NCI-H748 treated with DMSO at 0.1 percent for 48 hours (cell line): ENCODE results near the gene IL16.
A peak's percentile ranks its signal among the peaks of the same experiment; 100 is the strongest.
"Not testable (repeated sequence)": the region's sequence is repeated elsewhere in the genome, so short reads cannot be mapped to it uniquely, and the experiment has no call there.

ENCODE experiments used
- DNase-seq: peaks from one replicate; lab custom pipeline; 2025; lab: John Stamatoyannopoulos, UW

Gene IL16

DNA sequence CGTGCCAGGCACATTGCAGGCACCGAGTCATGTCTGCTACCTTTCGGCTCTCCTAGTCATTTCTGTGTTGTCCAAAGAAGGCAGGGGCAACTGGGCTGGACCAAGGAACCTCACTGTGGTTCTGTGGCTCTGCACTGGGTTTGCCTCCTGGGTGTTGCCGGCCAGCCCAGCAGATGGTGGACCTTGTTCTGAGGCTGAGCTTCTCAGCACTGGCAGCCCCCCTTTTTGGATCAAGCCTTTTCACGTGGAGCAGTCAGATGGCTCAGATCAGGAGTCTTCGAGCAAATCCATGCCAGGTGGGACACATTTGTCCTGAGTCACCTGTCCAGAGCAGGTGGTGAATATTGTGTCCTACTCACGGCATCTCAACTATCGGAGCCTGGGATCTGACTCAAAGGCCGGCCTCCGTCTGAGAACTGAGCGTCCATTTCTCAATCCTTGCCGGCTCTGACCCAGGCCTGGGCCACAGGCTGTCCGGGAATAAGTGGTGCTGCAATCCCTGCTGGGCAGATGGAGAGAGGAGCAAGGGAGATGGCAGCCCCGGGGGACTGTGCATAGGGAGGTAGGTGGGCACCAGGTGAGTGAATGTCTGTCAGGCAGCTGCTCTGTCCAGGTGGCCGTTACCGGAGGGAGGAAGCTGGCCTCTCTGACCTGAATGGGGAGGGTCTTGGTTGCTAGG lies at the start of gene IL16:
Gene IL16, plus strand, starts transcription at position 304 of the 679 bp plus-strand sequence. CDS start 28,521 bp downstream, outside the sequence.
- DNase-seq: no peak

DNA sequence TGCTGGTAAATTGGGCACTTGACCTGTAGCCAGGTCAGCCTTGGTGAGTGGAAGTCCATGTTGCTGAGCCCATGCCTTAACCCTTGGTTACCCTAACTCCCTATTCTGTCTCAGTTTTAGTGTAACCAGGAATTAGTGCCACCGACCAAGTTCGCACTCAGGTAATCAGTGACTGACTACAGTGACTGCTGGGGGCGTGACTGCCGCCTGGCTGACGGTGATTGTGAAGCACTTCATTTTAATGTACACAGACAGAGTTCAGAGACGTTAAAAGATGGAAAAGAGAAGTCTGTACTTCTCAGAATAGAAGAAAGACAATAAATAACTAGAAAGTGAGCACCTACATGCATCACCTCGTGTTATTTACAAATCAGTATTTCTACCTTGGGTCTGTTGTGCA lies 45.3 kb upstream of the IL16 start:
- DNase-seq: no peak

DNA sequence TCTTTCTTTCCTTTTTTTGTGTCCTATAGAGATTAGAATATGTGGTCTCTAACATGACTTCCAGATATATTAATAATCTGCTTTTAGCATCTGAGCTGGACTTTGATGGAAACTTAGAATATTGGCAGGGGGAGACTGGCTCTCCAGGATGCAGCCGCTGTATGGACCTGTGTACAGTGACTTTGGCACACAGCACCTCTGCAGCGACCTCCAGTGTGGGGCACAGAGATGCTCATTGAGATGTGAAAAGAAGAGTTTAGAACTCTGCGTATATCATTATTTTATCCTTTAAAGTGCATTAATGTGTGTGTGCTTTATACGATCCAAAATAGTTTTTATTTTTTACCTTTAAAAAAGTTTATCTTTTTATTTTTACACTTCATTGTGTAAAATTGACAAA lies 44.3 kb upstream of the IL16 start:
- no peak for DNase-seq

DNA sequence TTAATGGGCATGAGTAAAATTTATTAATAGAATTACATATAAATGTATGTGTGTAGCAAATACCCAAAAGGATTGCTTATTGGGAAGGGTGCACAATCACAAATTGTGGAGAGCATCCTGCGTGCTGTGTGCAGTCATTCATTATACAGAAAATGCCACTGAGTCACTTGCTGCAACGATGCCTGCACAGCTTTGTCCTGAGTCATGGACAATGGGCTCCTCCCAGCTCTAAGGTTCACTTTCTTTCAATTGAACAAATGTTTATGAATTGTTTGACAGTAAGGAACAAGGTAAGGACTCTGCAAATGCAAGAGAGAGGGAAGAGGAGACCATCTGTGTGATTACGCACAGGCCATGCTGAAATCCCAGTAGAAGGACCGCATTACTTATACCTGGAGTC lies 43.9 kb upstream of the IL16 start:
- DNase-seq: no peak

DNA sequence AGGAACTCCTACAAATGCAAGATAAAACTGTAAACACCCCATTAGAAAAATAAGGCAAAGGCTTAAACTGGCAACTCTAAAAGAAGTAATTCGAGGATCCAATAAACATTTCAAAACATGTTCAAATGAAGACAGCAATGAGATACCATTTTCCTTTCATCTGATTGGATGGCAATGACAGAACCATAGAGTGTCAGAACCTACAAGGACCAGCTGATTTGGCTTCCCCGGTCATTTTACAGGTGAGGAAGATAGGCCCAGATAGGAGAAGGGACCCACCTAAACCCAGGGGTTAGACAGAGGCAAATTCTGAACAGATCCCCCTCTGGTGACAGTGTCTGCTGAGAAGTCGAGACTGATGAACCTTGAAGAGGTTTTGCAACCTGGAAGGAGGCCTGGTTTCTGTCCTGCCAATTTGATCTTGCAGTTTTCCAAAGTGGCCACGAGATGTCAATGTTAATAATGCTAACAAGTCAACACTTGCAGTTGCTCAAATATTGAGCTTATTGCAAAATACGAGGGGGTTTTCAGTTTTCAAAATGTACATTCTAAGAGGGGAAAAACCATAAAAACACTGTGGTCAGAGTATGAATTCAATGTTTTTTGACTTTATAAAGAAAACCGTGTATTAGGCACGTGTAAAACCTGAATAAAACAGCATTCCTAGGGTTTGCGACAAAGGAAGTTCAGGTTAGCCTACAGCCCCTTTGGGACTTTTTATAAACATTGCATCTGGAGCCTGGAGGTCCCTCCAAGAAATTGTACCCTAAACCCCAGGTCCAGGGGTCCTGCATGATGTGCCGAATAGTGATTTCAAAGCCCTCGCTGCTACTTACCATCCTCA lies 41.1 kb upstream of the IL16 start:
- no peak for DNase-seq

DNA sequence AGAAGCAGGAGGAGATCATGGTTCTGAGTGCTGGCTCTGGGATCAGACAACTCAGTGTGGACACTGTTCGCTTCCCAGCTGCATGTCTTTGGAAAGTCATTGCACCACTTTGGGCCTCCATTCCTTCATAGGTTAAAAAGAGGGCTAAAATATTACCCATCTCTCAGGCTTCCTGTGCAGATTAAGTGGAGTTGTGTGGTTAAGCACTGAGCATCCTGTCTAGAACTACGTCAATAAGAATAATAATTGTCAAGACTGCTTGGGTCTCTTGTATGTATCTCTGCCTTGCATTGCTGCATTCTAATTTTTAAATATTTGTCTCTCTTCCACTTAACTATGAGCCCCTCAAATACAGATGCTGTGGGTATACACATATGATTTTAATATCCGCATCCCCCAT lies 40.4 kb upstream of the IL16 start:
- no peak for DNase-seq

DNA sequence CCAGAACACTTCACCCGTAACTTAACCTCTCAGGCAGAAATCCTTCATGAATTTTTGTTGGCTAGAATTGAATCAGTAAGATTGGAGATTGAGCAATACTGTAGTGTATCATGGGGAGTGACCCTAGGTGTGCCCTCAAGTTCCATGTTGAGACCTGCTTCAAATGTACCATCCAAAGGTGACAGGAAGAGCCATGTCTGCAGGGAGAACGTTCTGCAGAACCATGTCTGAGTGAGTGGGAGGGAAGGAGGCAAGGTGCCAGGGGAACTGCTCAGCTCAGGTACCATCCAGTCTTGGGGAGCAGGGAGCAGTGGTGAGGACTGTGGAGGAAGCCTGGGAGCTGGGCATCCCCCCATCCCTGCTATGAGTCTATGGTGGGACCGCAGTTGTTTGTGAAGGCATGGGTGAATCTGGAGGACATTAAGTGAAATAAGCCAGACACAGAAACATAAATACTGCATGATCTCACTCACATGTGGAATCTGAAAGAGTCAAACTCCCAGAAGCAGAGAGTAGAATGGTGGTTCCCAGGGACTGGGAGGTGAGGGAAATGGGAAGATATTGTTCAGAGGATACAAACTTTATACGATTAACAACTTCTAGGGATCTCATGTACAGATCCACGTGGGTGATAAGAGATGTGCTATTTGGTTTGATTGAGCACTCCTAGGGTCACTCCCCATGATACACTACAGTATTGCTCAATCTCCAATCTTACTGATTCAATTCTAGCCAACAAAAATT lies 39.3 kb upstream of the IL16 start:
- no peak for DNase-seq

DNA sequence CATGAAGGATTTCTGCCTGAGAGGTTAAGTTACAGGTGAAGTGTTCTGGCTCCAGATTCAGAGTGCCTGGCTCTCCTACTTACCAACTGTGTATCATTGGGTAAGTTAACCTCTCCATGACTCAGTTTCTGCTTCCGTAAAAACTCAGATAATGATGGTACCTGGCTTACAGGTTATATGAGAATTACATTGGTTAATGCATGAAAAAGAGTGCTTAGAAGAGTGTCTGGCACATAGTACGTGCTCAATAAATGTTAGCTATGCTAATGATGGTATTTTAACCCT lies 38.8 kb upstream of the IL16 start:
- no peak for DNase-seq

DNA sequence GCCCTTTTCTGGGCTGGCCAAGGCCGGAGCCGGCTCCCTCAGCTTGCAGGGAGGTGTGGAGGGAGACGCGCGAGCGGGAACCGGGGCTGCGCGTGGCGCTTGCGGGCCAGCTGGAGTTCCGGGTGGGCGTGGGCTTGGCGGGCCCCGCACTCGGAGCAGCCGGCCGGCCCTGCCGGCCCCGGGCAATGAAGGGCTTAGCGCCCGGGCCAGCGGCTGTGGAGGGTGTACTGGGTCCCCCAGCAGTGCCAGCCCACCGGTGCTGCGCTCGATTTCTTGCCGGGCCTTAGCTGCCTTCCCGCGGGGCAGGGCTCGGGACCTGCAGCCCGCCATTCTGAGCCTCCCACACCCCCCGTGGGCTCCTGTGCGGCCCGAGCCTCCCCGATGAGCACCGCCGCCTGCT lies 38.1 kb upstream of the IL16 start:
- not testable (repeated sequence) for DNase-seq

DNA sequence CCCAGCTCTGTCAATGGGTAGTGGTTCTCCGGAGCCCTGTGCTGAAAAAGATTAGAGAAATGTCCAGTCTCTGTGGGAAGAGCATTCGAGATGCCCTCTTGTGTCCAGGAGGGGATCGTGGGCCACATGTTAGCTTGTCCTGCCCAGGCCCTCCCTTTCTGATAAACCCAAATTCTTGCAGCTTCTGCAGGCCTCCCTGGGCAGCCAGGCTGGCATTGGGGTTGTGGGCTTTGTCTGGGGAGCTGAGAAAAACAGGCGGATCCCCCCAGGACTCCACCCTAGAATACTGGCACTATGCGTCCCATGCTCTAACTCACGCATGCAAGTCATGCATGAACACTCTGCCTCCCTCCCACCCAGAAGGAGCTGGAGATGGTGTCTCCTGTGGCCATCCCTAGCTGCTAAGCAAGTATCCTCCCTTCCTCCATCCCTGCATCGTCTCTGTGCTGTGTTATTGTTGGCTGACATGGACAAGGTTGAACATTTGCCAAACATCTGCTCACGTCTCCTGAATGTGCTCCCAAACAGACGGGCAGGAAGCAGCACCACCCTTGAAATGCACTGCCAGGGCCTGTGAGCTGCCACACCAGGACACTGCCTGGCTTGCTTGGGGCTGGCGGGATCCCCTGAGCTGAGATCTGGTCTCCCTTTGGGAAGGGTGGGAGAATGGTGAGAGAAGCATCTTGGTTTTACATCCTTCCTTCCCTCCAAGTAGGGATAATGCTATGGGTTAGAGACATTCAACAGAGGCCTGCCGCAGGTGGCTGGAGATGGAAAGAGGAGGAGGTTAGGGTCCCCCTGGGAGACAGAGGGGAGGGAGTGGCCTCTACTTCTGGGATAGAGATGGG lies 36.1 kb upstream of the IL16 start:
- DNase-seq: no peak

DNA sequence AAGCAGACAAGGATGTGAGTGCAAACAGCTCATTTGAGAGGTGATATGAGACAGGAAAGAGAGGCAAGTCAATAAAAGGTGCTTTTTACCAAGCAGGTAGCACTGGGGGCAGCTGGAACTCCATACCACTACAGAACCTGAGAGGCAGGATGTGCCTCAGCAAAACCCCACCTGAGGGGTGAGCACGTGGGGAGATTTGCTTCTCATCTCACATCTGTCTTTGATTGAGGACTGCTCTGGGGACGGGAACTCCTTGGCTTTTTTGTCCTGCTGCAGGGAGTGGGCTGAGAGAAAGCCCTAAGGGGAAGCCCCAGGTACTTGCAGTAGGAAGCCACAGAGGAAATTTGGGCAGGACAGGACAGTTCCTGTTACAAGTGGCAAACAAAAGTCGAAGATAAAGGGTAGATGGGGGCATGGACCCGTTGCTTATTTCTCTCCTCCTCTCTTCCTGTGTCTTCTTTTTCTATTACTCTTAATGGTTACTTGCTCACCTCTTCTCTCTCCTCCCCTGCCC lies 35.5 kb upstream of the IL16 start:
- DNase-seq: no peak

DNA sequence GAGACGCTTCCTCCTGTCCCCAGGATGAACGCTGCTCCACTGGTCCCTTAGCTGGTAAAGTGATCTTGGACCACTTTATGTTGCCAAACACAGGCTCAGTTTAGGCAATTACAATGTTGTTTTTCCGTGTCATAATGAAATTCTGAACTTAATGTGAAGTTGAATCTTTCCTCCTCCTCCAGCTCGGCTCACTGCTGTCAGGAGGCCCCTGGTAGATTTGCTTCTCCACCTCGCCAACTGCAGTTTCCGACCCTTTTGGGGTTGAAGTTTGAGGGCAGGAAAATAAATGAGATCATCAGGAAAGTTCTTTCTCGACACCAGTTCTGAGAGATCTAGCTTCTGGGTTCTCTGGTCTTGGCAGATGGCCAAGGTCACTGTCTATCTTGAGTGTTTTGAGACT lies 34.8 kb upstream of the IL16 start:
- DNase-seq: no peak

DNA sequence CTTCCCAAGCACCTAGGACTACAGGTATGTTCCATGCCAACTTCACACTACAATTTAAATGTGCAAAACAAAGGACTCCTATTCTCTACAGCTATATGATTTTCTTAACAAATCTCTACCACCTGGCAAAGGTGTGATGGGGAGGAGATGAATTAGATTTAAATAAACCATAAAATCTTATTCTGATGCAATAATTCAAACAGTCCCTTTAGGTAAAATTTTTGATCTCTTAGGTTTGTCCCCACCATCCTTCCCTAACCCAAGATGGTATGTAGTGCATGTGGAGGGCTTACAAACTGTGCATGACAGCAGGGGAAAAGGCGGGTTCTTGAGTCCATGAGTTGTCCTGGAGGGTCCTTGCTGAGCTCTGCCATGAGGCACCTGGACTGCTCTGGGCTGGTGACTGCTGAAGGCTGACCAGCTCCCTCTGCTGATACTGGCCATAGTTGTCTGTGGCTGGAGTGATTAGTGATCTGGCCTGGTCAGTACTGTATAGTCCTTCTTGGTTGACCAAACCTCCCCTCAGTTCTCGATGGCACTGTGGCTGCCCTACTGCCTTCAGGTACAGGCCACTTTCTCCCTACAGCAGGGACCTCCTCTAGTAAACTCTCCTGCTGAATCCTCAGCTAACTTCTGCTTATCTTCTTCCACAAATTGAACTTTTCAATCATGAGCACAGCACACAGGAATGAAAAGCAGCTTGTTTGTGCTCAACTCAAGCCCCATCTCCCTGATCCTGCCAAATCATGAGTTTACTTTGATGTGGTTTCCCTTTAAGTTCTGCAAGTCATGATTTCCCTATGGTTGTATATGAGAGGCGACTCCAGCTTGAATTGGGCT lies 32.5 kb upstream of the IL16 start:
- DNase-seq: no peak

DNA sequence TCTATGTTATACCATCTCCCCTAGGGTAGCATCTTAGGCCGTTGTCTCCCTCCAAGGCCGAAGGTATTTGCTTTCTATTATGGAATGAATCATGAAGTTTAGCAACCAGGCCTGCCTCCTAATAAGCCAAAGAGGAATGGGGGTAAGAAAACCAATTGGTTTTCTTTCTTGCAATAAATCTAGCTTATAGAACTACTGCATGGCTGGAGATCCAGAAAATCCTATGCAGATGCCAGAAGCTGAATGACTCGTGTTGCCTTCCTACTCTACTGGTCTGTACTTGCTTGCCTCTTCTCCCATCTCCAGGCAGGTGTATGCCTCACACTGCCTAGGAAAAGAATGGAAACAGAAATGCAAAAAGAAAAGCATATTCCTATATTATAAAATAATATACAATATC lies 31.1 kb upstream of the IL16 start:
- DNase-seq: no peak

DNA sequence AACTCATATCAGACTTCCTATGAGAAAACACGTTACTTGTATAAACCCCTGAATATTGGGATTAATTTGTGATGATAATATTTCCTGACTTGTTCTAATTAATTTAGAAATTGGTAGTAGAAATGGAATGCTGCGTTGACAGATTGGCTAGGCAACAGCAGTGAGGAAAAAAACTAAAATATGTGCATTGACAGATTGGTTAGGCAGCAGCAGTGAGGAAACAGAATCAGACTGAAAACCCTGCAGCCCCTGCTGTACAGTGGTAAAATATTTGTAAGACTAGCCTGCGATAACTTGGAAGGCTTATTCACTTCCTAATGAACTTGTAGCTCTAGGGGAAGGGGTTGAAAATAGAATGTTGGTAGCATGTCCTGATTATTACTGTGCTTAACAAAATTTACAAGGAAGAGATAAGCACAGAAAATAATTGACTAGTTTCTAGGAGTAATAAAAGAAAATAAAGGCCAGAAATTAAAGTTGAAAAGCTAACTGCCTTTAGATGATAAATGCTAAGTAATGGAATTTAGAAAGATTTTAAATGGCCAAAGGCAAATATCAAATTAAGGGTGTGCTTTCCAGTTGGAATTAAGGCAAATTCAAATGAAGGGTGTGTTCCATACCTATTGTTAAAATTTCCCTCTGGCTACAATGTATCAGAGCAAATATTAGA lies 29.9 kb upstream of the IL16 start:
- no peak for DNase-seq

DNA sequence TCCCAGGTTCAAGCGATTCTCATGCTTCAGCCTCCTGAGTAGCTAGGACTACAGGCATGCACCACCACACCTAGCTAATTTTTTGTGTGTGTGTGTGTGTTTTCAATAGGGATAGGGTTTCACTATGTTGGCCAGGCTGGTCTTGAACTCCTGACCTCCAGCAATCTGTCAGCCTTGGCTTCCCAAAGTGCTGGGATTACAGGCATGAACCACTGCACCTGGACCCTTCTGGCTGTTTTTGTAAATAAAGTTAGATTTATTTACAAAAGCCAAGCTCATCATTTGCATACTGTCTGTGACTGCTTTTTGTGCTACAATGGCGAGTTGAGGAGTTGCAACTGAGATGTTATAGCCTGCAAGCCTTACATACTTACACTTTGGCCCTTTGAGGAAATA lies 28.6 kb upstream of the IL16 start:
- DNase-seq: no peak

DNA sequence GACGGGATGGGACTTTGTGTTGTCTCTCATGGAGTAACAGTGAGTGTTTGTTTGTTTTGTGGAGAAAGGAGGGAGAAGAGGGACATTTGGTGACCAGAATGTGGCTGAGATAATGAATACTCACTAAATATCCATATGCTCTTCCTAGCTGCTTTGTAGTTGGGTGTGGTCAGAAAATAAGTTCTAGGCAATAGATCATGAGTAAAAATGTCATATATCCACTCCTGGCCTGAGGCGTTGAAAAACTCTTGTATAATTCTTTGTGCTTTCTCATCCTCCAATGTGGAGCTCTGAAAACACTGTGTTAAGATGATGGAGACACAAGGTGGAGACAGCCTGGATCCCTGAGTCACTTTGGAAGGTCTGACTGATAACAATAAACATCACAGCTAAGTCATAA lies 28.0 kb upstream of the IL16 start:
- no peak for DNase-seq

DNA sequence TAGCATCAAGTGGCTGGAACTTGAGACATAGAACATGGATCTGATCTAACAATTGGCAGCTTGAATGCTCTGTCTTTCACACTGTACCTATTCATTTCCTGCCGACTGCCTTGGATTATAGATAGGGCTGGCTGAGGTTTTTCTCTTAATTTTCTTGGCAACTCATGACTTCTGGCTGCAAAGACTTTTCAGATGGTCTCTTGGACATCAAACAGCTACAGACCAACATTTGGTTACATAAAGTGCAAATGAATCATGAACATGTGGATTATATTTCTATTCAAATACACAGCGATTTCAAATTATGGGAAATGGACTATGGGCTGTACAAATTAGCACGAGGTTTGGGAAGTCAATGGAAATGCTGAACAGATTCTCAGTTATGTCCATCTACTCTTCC lies 26.2 kb upstream of the IL16 start:
- peak; percentile 7 for DNase-seq

DNA sequence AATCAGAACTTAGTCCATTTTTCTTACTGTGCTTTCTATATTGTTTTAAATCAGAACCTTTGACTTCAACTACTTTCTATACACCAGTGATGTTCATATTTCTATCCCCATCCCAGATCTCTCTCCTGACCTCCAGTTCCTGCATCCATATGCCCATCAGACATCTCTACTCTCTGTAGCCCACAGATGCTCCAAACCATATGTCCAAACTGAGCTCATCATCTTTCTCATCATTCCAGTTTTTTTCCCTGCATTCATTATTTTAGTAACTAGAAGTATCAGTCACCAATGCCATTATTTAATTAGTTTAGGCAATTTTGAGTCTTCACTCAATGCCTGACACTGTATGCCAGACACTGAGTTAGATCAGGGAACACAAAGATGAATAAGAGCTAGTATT lies 25.4 kb upstream of the IL16 start:
- DNase-seq: no peak

DNA sequence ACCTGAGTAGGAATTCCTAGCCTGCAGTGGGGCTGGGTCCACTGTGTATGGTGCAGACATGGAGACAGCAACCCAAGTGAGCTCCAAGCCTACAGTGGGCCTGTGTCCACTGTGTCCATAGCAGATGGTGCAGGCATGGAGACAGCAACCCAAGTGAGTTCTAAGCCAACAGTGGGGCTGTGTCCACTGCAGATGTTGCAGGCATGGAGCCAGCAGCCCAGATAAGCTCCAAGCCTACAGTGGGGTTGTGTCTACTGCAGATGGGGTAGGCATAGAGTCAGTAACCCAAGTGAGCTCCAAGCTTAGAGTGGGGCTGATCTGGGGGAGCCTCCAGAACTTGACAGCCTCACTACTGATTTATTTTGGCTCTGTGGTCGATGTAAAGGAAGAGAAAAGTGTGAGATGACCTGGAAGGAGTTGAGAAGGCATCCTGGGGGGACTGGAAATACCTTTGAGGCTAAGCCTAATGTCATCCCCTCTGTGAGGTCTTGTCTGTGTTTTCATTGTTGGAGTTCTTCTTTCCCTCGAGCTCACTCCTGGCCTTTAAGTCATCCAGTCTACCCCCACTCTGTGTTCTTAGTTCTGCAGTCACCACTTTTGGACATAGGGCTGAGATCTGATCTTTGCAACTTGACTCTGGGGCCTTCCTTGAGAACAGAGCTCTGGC lies 22.4 kb upstream of the IL16 start:
- no peak for DNase-seq
